H1 (cell line): Measurements from ENCODE around the gene ITPR1. TPM values are rescaled to one million over a fixed set of nuclear protein-coding genes. Genes with fewer than 3 reads are reported as not detected.

ENCODE experiments used
- ATF2 ChIP-seq: IDR thresholded peaks from 2 replicates; pipeline ENCODE4 v1.6.1; 2012; ENCODE audit warnings: low read length, inconsistent platforms
- CHD7 ChIP-seq: fragments of 300-600 bp; sonication (generic); IDR thresholded peaks from 2 replicates; pipeline ENCODE4 v1.7.1; 2012; ENCODE audit warnings: low read length, moderate library complexity, mild to moderate bottlenecking, inconsistent platforms; ENCODE audit not compliant: insufficient replicate concordance
- EGR1 ChIP-seq: IDR thresholded peaks from 2 replicates; pipeline ENCODE4 v1.6.1; 2011; ENCODE audit warnings: low read depth, low read length, borderline replicate concordance
- EP300 ChIP-seq, 2 experiments: IDR thresholded peaks; 1 replicate in 1 of 2; 2 replicates in 1 of 2; pipeline ENCODE4 v1.6.1; 2011 to 2012; ENCODE audit warnings: low read depth in 2 of 2, low read length in 2 of 2, mild to moderate bottlenecking in 2 of 2, borderline replicate concordance in 1 of 2, inconsistent platforms in 1 of 2, moderate library complexity in 1 of 2
- GTF2F1 ChIP-seq: IDR thresholded peaks from 2 replicates; pipeline ENCODE4 v1.6.1; 2012; ENCODE audit warnings: low read depth, low read length, improper control_type of control experiment, borderline replicate concordance
- POU5F1 ChIP-seq: IDR thresholded peaks from 2 replicates; pipeline ENCODE4 v1.6.1; 2011; ENCODE audit warnings: low read depth, mild to moderate bottlenecking, low read length, moderate library complexity
- RAD21 ChIP-seq, 2 experiments: IDR thresholded peaks in 1 of 2; conservative IDR thresholded peaks in 1 of 2; 2 replicates each; pipeline ENCODE4 v1.6.1; 2011; ENCODE audit warnings: low read depth in 2 of 2, low read length in 2 of 2, improper control_type of control experiment in 1 of 2, inconsistent platforms in 1 of 2, mild to moderate bottlenecking in 1 of 2, moderate library complexity in 1 of 2
- RFX5 ChIP-seq: IDR thresholded peaks from 2 replicates; pipeline ENCODE4 v1.6.1; 2011; ENCODE audit warnings: low read depth, low read length, improper control_type of control experiment, borderline replicate concordance
- SP4 ChIP-seq: IDR thresholded peaks from 2 replicates; pipeline ENCODE4 v1.6.1; 2012; ENCODE audit warnings: low read length, inconsistent platforms
- YY1 ChIP-seq: IDR thresholded peaks from 2 replicates; pipeline ENCODE4 v1.6.1; 2011; ENCODE audit warnings: low read depth, mild to moderate bottlenecking, low read length
- polyA plus RNA-seq, 7 experiments: library from polyadenylated mRNA; depleted of rRNA in 3 of 7; stranded (reverse) in 5 of 7; unstranded in 2 of 7; fragments of >200 nt in 5 of 7; fragments of 200-250 nt in 2 of 7; gene quantifications; 1 replicate in 5 of 7; 2 replicates in 1 of 7; 4 replicates in 1 of 7; pipeline versions ENCODE4 v1.2.1 to v1.2.3, GENCODE V29; 2011 to 2013; ENCODE audit warnings: missing spikeins in 2 of 7, mixed read lengths in 2 of 7
- total RNA-seq: library from RNA; stranded (reverse); fragmentation: NEBNext Ultra II Directional; extraction: Animal tissue kit (Norgen Biotek cat#: 25700); gene quantifications from 2 replicates; pipeline ENCODE4 v1.2.1, GENCODE V29; 2021

Gene ITPR1
- total and polyA plus RNA-seq, 2 of the 8 experiments (the other 6 are each of a cell fraction or from before 2014, with no cell fraction given) = 2.5 to 16.3 TPM

- TF ChIP-seq CHD7 = no peak
- no peak for TF ChIP-seq ATF2
- no peak for TF ChIP-seq EP300 (IDR thresholded peaks at IDR 0.05; ENCODE audit: borderline replicate concordance in 1 of 2, low read depth in 2 of 2, low read length in 2 of 2)
- TF ChIP-seq POU5F1 = no peak
- no peak for TF ChIP-seq RAD21 (IDR thresholded peaks at IDR 0.05 in 1 of 2, conservative IDR thresholded peaks at IDR 0.05 in 1 of 2; ENCODE audit: low read depth in 2 of 2, low read length in 2 of 2)
- no peak for TF ChIP-seq YY1
- no peak for TF ChIP-seq SP4
- TF ChIP-seq GTF2F1 = no peak
- TF ChIP-seq RFX5 = no peak
- no peak for TF ChIP-seq EGR1
Measured at GRCh38 chr3:4780545-4780957, 287.4 kb downstream of the ITPR1 start (continued).
